Activated CD8-positive, alpha-beta memory T cell treated with anti-CD3 and anti-CD28 coated beads for 24 hours (primary cell): ENCODE results near the gene CHN1.

Experiments used
- DNase-seq: peaks from one replicate; pipeline ENCODE4 v3.0.0-alpha.2; 2020

The CHN1 gene

GRCh38 chr2:175009917-175010621 lies 4.9 kb upstream of the CHN1 start:
- DNase-seq, result no peak

- no peak for DNase-seq
These were observed 3.8 kb upstream of the CHN1 start for GRCh38 chr2:175008801-175009495.

GRCh38 chr2:175008009-175008408 lies 2.8 kb upstream of the CHN1 start:
- no peak for DNase-seq

GRCh38 chr2:175007510-175007909 lies 2.3 kb upstream of the CHN1 start:
- no peak for DNase-seq

- DNase-seq, result no peak
These were observed 1.1 kb upstream of the CHN1 start for GRCh38 chr2:175006281-175006680.

- DNase-seq, result no peak
These were observed 618 bp upstream of the CHN1 start for GRCh38 chr2:175005733-175006264.

GRCh38 chr2:175004730-175004979 lies 526 bp downstream of the CHN1 start:
- no peak for DNase-seq

- no peak for DNase-seq
These were observed 1.1 kb downstream of the CHN1 start for GRCh38 chr2:175003875-175004729.

GRCh38 chr2:175002547-175003274 lies 2.5 kb downstream of the CHN1 start:
- DNase-seq, result no peak

GRCh38 chr2:175001566-175001965 lies 3.6 kb downstream of the CHN1 start:
- no peak for DNase-seq

- DNase-seq, result no peak
These were observed 8.1 kb downstream of the CHN1 start for GRCh38 chr2:174997110-174997509.

- no peak for DNase-seq
These were observed 8.6 kb downstream of the CHN1 start for GRCh38 chr2:174996622-174997021.

- DNase-seq, result no peak
These were observed 10.8 kb downstream of the CHN1 start for GRCh38 chr2:174994381-174994780.

GRCh38 chr2:174992886-174993285 lies 12.3 kb downstream of the CHN1 start:
- DNase-seq, result no peak

- DNase-seq, result no peak
These were observed 19.6 kb downstream of the CHN1 start for GRCh38 chr2:174985614-174986013.

GRCh38 chr2:174984561-174984960 lies 20.6 kb downstream of the CHN1 start:
- DNase-seq, result no peak

GRCh38 chr2:174981331-174981730 lies 23.9 kb downstream of the CHN1 start:
- no peak for DNase-seq

- no peak for DNase-seq
These were observed 25.2 kb downstream of the CHN1 start for GRCh38 chr2:174979996-174980395.

GRCh38 chr2:174977364-174977763 lies 27.8 kb downstream of the CHN1 start:
- DNase-seq, result no peak

- no peak for DNase-seq
These were observed 31.1 kb downstream of the CHN1 start for GRCh38 chr2:174974131-174974530.

- DNase-seq, result no peak
These were observed 32.3 kb downstream of the CHN1 start for GRCh38 chr2:174972924-174973323.

- DNase-seq, result no peak
These were observed 33.1 kb downstream of the CHN1 start for GRCh38 chr2:174971868-174972781.
